Right lobe of liver (tissue), 4 donors: ENCODE measurements around the gene GGACT.

Source experiments
- CTCF ChIP-seq, 4 donors: fragments of 200-600 bp in 3 of 4; fragments of 450-650 bp in 1 of 4; IDR thresholded peaks; one replicate each; pipeline versions ENCODE4 v1.5.1 to v1.8.0; 2016 to 2022; ENCODE audit warnings: antibody characterized with exemption in 4 of 4, mild to moderate bottlenecking in 2 of 4
- POLR2A ChIP-seq: fragments of 450-650 bp; IDR thresholded peaks from one replicate; pipeline ENCODE4 v1.6.1; 2017; ENCODE audit warnings: antibody characterized with exemption, mild to moderate bottlenecking
- donor health status: DM: no; HTN: no; CAD: no.
- donor health status: DM: no; HTN: no; CAD: no.
- donor health status: DM: no; HTN: yes; CAD: no.

- TF ChIP-seq POLR2A (no peak), CTCF (IDR thresholded peaks at IDR 0.05) (no peak)
Observed at GRCh38 chr13:100515410-100515800, 73.2 kb downstream of the GGACT start.
